ENCODE data around the gene SGSM1.

Gene SGSM1

GRCh38 chr22:24954114-24954463 lies 148.1 kb downstream of the SGSM1 start:
- no peak for DNase-seq

DNA sequence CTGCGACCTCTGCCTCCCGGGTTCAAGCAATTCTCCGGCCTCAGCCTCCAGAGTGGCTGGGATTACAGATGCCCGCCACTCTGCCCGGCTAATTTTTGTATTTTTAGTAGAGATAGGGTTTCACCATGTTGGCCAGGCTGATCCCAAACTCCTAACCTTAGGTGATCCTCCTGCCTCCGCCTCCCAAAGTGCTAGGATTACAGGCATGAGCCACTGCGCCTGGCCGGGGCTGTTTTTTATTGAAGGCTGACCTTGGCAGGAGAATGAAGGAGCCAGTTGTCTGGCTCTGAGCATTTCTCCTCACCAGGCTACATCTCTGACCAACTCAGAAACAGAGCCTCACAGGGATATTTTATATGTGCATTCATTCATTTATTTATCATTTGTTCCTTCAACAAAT lies 148.8 kb downstream of the SGSM1 start:
- no peak for DNase-seq

GRCh38 chr22:24957043-24957442 lies 151.0 kb downstream of the SGSM1 start:
- DNase-seq: no peak

DNA sequence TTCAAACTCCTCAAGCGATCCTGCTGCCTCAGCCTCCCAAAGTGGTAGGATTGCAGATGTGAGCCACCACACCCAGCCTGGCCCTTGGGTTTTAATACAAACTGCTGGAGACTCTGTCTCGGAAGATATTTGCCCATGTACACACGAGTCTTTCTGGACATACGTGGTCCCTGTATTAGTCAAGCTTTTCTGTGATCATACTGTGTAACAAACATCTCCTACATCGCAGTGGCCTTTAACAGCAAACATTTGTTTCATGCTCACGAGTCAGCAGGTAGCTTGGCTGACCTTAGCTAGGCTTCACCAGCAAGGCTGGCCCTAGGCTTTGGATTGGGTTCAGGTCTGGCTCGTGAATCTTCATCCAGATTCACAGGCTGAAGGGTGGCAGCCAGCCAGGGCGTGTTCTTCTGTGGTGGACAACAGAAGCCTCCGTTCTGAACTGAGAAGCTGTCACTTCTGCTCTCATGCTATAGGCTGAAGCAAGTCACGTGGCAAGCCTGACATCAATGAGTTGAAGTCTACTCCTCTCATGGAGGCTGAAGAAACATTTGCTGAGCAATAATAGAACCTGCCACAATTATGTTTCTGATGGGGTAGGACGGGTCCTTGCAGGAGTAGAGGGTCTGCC lies 155.3 kb downstream of the SGSM1 start:
- no peak for DNase-seq

- no peak for DNase-seq
Observed at GRCh38 chr22:24962094-24962493, 156.1 kb downstream of the SGSM1 start.

DNA sequence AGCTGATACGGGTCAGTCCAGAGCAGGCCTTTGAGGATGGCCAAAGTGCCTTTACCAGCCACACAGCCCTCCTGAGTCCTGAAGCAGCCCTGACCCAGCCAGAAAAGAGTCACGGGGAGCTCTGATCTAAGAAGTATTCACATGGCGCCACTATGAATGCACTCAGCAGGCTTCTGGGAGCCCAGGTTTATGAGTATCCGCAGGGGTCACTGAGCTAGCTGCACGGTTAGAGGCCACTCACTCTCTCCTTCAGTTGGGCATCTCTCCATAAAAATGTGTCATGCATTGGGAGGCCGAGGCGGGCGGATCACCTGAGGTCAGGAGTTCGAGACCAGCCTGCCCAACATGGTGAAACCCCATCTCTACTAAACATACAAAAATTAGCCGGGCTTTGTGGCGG lies 156.8 kb downstream of the SGSM1 start:
- no peak for DNase-seq

DNA sequence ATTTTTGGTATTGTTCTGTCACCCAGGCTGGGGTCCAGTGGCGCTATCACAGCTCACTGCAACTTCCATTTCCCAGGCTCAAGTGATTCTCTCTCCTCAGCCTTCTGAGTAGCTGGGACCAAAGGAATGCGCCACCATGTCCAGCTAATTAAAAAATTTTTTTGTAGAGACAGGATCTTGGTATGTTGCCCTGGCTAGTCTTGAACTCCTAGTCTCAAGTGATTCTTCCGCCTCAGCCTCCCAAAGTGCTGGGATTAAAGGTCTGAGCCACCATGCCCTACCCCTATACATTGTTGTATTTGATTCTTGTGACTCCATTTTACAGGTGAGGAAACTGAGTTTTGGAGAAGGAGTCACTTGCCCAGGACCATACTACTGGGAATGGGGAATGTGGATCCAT lies 158.4 kb downstream of the SGSM1 start:
- DNase-seq: no peak

- no peak for DNase-seq
Observed at GRCh38 chr22:24965822-24966626, 160.0 kb downstream of the SGSM1 start.

DNA sequence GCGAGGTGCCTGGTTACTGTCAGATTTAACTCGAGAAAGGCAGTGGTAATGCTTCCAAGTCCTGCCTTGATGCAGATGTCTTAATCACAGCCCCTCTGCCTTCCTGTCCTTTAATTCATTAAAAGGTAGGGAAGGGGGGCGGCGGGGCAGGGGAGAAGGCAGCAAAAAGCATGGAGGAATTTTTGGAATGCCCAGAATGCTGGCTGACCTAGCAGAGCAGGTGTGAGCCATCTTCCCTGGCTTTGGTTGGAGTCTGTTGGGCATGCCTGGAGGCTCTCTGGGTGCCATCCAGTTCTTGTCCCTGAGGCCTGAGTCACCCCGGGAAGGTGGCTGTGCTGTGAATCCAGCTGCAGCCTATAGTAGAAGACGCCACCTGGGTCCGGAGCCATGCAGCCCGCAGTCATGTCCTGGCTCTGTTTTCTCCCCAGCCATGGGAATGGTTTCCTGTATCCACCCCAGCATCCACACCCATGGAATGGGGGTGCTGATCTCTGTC lies 162.1 kb downstream of the SGSM1 start:
- DNase-seq: no peak

DNA sequence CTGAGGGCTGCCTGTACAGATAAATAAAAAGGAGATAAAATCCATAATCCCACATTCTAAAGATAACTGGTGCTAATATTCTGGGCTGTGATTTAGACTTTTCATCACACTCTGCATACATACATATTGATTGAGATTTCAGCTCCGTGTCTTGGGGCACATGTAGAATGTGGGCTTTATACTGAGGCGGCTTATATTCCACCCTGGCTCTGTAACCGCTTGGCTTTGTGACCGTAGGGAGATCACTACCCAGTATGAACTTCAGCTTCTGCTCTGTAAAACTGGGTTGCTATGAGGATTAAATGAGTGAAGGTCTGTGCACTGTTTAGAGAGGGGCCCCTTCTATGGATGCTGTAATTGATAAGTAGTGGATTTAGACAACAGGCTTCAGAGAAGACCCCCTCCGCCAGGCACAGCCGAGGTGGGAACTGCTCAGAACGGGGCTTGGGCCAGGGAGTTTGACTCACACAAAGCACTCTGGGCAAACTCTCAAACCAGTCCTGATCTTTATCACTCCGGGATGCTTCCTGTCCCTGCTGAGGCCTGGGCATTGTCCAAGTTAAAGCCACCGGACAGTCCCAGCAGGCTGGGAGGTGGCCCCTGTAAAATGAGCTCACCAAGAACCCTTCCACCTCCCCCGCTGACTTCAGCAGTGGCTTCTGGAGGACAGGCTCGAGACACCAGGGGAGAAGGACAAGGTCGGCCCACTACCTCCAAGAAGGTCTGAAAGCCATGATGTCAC lies 163.7 kb downstream of the SGSM1 start:
- no peak for DNase-seq

GRCh38 chr22:24972369-24972768 lies 166.4 kb downstream of the SGSM1 start:
- DNase-seq: no peak

DNA sequence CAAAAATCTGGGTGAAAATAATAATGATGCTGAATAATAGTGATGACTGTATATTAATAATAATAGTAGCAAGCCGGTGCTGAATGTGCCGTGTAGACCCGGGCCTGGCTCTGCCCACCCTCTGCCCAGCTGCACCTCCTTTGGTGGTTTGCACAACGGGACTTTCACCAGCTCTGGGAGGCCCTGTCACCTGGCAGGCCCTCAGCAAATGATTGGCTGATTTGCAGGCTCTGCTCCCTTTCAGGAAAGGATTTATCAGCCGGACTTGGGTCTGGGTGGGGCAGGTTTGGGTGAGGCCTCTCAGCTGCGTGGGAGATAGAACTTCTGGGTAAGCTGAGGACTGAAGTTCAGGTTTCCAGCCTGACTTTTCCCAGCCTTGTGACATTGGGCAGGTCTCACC lies 167.9 kb downstream of the SGSM1 start:
- DNase-seq: no peak

GRCh38 chr22:24975125-24975640 lies 169.2 kb downstream of the SGSM1 start:
- no peak for DNase-seq

GRCh38 chr22:24975813-24976341 lies 169.9 kb downstream of the SGSM1 start:
- no peak for DNase-seq

- no peak for DNase-seq
Observed at GRCh38 chr22:24976442-24977218, 170.6 kb downstream of the SGSM1 start.

Data from CD4-positive, alpha-beta T cell treated with Interleukin-12 subunit alpha and Interleukin-12 subunit beta, for 1 hour (primary cell).